Activated B cell treated with CpG ODN at 0.5 μM for 24 hours (primary cell): Measurements from ENCODE around the gene TUBB4B. TPM values are rescaled to one million over a fixed set of nuclear protein-coding genes. Genes with fewer than 3 reads are reported as not detected.
A peak's percentile ranks its signal among the peaks of the same experiment; 100 is the strongest.

Experiments
- ATAC-seq: fragments of 200-7000 bp; cut with Tn5 transposase; one replicate; pipeline ENCODE4 v1.10.0; 2021; ENCODE audit warnings: low read depth, mild to moderate bottlenecking, moderate library complexity
- CTCF ChIA-PET: fragments of 350-600 bp; sonication (Branson Sonifier 250); formaldehyde crosslinking; loops from one replicate; lab custom pipeline; 2021; ENCODE audit warnings: antibody characterized with exemption; lab: Charles Lee
- POLR2A ChIA-PET: fragments of 350-600 bp; sonication (Branson Sonifier 250); formaldehyde crosslinking; loops from one replicate; lab custom pipeline; 2021; ENCODE audit warnings: antibody characterized with exemption; lab: Charles Lee
- DNase-seq: peaks from one replicate; pipeline ENCODE4 v3.0.0; 2022
- H3K27ac Mint-ChIP-seq: one replicate; pipeline ENCODE4 v1.8.0; 2020; ENCODE audit warnings: mixed read lengths
- H3K27me3 Mint-ChIP-seq: one replicate; pipeline ENCODE4 v1.8.0; 2021; ENCODE audit warnings: mixed read lengths
- H3K36me3 Mint-ChIP-seq: one replicate; pipeline ENCODE4 v1.8.0; 2021; ENCODE audit warnings: low read depth, mixed read lengths
- H3K4me1 Mint-ChIP-seq: one replicate; pipeline ENCODE4 v1.8.0; 2021; ENCODE audit warnings: mixed read lengths
- H3K4me3 Mint-ChIP-seq: one replicate; pipeline ENCODE4 v1.8.0; 2020; ENCODE audit warnings: mild to moderate bottlenecking, mixed read lengths
- H3K9me3 Mint-ChIP-seq: one replicate; pipeline ENCODE4 v1.8.0; 2020; ENCODE audit warnings: mixed read lengths
- CTCF ChIP-seq: fragments of 200-600 bp; IDR thresholded peaks from one replicate; pipeline ENCODE4 v1.8.0; 2022; ENCODE audit warnings: antibody characterized with exemption, mild to moderate bottlenecking
- intact Hi-C: fragments of 100-400 bp; cut with micrococcal nuclease; formaldehyde crosslinking; loops from one replicate; pipeline ENCODE4 v1.15.1; 2024
- total RNA-seq: library from RNA; stranded (reverse); gene quantifications from 2 replicates; pipeline ENCODE4 v1.2.3, GENCODE V29; 2022

The TUBB4B gene
- total RNA-seq, 1 donor from 2014 or later = 182 TPM

- Mint-ChIP-seq H3K9me3 (no peaks in the 10 kb centered on the region), H3K27me3 (no peaks in the 10 kb centered on the region), H3K36me3 (peaks cover 1% of the 10 kb centered on the region), H3K4me1 (peaks cover 35% of the 10 kb centered on the region), H3K4me3 (peak overlapping the region; percentile 81), H3K27ac (peak overlapping the region; percentile 41)
- no peak for TF ChIP-seq CTCF
- POLR2A ChIA-PET = interaction anchor here (1.5 to 3.7 kb wide), 3 partner anchors 11 to 41 kb away, joined by 3 to 17 read pairs (median 5); partner anchors contain the start of genes ANAPC2, SSNA1 and TUBB4B
- intact Hi-C loops = loop anchor here (1.0 to 2.0 kb wide), 7 partner anchors 11 to 81 kb away; partner anchors contain the start of genes ANAPC2, SSNA1 and TUBB4B
- DNase-seq (no peak), ATAC-seq (no peak)
- CTCF ChIA-PET = no interaction called here
These were observed 41.5 kb upstream of the TUBB4B start for GRCh38 chr9:137199411-137200121.

GRCh38 chr9:137200311-137201204, 40.5 kb upstream of the TUBB4B start, which contains the start of gene TPRN:
TSS of gene TPRN (minus strand) at chr9:137200741. CDS start at chr9:137200711, 30 bp downstream.
- Mint-ChIP-seq H3K4me3 (peak within 1 kb of the TSS; percentile 83), H3K36me3 (peaks cover 8% of the 10 kb centered on the region), H3K27ac (peak within 1 kb of the TSS; percentile 79), H3K4me1 (peaks cover 39% of the 10 kb centered on the region), H3K27me3 (no peaks in the 10 kb centered on the region), H3K9me3 (no peaks in the 10 kb centered on the region)
- CTCF ChIA-PET = interaction anchor here (0.9 to 2.6 kb wide), 3 partner anchors 12 to 49 kb away, joined by 3 to 10 read pairs (median 4); partner anchors contain the start of genes ANAPC2 and SSNA1
- intact Hi-C loops = loop anchor here (1.0 to 2.0 kb wide), 7 partner anchors 12 to 82 kb away; partner anchors contain the start of genes ANAPC2, SSNA1 and TUBB4B
- DNase-seq (peak; percentile 92), ATAC-seq (peak; percentile 95)
- TF ChIP-seq CTCF = no peak
- POLR2A ChIA-PET = interaction anchor here (0.5 to 3.8 kb wide), 22 partner anchors 8 to 459 kb away, joined by 3 to 53 read pairs (median 4); partner anchors contain the start of genes ANAPC2, MAN1B1, RNF208 and SAPCD2

- H3K4me1 Mint-ChIP-seq = peaks cover 47% of the 10 kb centered on the region
- POLR2A ChIA-PET = interaction anchor here (0.5 to 3.8 kb wide), 21 partner anchors 7 to 460 kb away, joined by 3 to 53 read pairs (median 4); partner anchors contain the start of genes ANAPC2, MAN1B1, RNF208 and SAPCD2
These were observed 39.8 kb upstream of the TUBB4B start for GRCh38 chr9:137201205-137201868.

GRCh38 chr9:137202966-137203365, 38.1 kb upstream of the TUBB4B start:
- CTCF ChIA-PET = interaction anchor here (2.6 kb wide), 1 partner anchor 14 kb away, joined by 10 read pairs; the partner anchor contains the start of genes ANAPC2 and SSNA1
- ATAC-seq (no peak), DNase-seq (no peak)
- no peak for TF ChIP-seq CTCF
- Mint-ChIP-seq H3K4me1 (peaks cover 60% of the 10 kb centered on the region), H3K4me3 (no peak overlapping the region), H3K9me3 (no peaks in the 10 kb centered on the region), H3K27me3 (no peaks in the 10 kb centered on the region), H3K27ac (no peak overlapping the region), H3K36me3 (peaks cover 15% of the 10 kb centered on the region)
- POLR2A ChIA-PET = interaction anchor here (0.7 to 3.8 kb wide), 4 partner anchors 14 to 75 kb away, joined by 5 to 53 read pairs (median 28); partner anchors contain the start of genes ANAPC2, RNF208 and SSNA1
- intact Hi-C loops = no loop called here

More at GRCh38 chr9:137201205-137201868, 39.8 kb upstream of the TUBB4B start:
- TF ChIP-seq CTCF = no peak
- peak overlapping the region; percentile 79 for H3K27ac Mint-ChIP-seq
- H3K9me3 Mint-ChIP-seq = no peaks in the 10 kb centered on the region
- H3K4me3 Mint-ChIP-seq = peak overlapping the region; percentile 83
- ATAC-seq (no peak), DNase-seq (no peak)
- CTCF ChIA-PET = interaction anchor here (0.9 to 2.6 kb wide), 3 partner anchors 13 to 50 kb away, joined by 3 to 10 read pairs (median 4); partner anchors contain the start of genes ANAPC2 and SSNA1
- H3K27me3 Mint-ChIP-seq = no peaks in the 10 kb centered on the region
- H3K36me3 Mint-ChIP-seq = peaks cover 8% of the 10 kb centered on the region
- intact Hi-C loops = loop anchor here (2.0 kb wide), 2 partner anchors 73 to 83 kb away; no protein-coding TSS in a partner anchor
